GM12864 (cell line): ENCODE measurements around the gene CACNB3.
"Not testable (repeated sequence)": the region's sequence is repeated elsewhere in the genome, so short reads cannot be mapped to it uniquely, and the experiment has no call there.

Experiments
- DNase-seq: peaks from one replicate; pipeline ENCODE4 v3.0.0-alpha.2; 2011; ENCODE audit warnings: low read depth
- H3K4me3 ChIP-seq: 2 replicates; pipeline ENCODE4 v1.5.1; 2011; ENCODE audit warnings: mild to moderate bottlenecking, low read depth, low read length, control low read depth
- CTCF ChIP-seq: IDR thresholded peaks from 2 replicates; pipeline ENCODE4 v1.5.1; 2011; ENCODE audit warnings: low read depth, mild to moderate bottlenecking, moderate library complexity, low read length, control low read depth, inconsistent platforms; ENCODE audit errors: missing control alignments

The CACNB3 gene

GRCh38 chr12:48863291-48863690 is 45.0 kb downstream of the CACNB3 start:
- no peak overlapping the region for H3K4me3 ChIP-seq
- TF ChIP-seq CTCF = no peak
- DNase-seq = no peak

- TF ChIP-seq CTCF = no peak
- H3K4me3 ChIP-seq = peak within 1 kb of the TSS; percentile 76
- DNase-seq = peak; percentile 94
These were observed 47.2 kb downstream of the CACNB3 start, which contains the start of gene RND1 for GRCh38 chr12:48865281-48866051. Gene RND1 (minus strand): TSS chr12:48865870. CDS start chr12:48865767, 103 bp downstream.

GRCh38 chr12:48866052-48866711 is 47.9 kb downstream of the CACNB3 start:
- DNase-seq = no peak
- TF ChIP-seq CTCF = no peak
- H3K4me3 ChIP-seq = peak overlapping the region; percentile 76; the same call in 1 of the 2 replicates

GRCh38 chr12:48868451-48868850 is 50.2 kb downstream of the CACNB3 start:
- no peak for TF ChIP-seq CTCF
- H3K4me3 ChIP-seq = no peak overlapping the region
- DNase-seq = no peak

GRCh38 chr12:48869191-48869590 is 50.9 kb downstream of the CACNB3 start:
- no peak for TF ChIP-seq CTCF
- H3K4me3 ChIP-seq = no peak overlapping the region
- DNase-seq = no peak

GRCh38 chr12:48873096-48873495 is 54.8 kb downstream of the CACNB3 start:
- no peak for TF ChIP-seq CTCF
- no peak overlapping the region for H3K4me3 ChIP-seq
- DNase-seq = no peak

- not testable (repeated sequence) for DNase-seq, H3K4me3 ChIP-seq
These were observed 55.2 kb downstream of the CACNB3 start for GRCh38 chr12:48873534-48873933.
